Measurements from ENCODE around the gene LDLRAD4.

- TF ChIP-seq, protein P1, sequence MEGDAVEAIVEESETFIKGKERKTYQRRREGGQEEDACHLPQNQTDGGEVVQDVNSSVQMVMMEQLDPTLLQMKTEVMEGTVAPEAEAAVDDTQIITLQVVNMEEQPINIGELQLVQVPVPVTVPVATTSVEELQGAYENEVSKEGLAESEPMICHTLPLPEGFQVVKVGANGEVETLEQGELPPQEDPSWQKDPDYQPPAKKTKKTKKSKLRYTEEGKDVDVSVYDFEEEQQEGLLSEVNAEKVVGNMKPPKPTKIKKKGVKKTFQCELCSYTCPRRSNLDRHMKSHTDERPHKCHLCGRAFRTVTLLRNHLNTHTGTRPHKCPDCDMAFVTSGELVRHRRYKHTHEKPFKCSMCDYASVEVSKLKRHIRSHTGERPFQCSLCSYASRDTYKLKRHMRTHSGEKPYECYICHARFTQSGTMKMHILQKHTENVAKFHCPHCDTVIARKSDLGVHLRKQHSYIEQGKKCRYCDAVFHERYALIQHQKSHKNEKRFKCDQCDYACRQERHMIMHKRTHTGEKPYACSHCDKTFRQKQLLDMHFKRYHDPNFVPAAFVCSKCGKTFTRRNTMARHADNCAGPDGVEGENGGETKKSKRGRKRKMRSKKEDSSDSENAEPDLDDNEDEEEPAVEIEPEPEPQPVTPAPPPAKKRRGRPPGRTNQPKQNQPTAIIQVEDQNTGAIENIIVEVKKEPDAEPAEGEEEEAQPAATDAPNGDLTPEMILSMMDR (conservative IDR thresholded peaks at IDR 0.05): no peak
- TF ChIP-seq EZH2 (IDR thresholded peaks at IDR 0.05; ENCODE audit: low read depth): no peak
Observed at GRCh38 chr18:13438507-13439056, 220.0 kb downstream of the LDLRAD4 start.

All from PC-9 (cell line).